ENCODE measurements around the gene CELA1.
"Not testable (repeated sequence)": the region's sequence is repeated elsewhere in the genome, so short reads cannot be mapped to it uniquely, and the experiment has no call there.

CELA1 gene

GRCh38 chr12:51307655-51308593 lies 38.6 kb downstream of the CELA1 start:
- no peak for DNase-seq

- no peak for DNase-seq
These were observed 40.0 kb downstream of the CELA1 start for GRCh38 chr12:51306507-51306906.

- not testable (repeated sequence) for DNase-seq
These were observed 45.7 kb downstream of the CELA1 start for GRCh38 chr12:51300768-51301167.

GRCh38 chr12:51295651-51296050 lies 50.8 kb downstream of the CELA1 start:
- DNase-seq = no peak

- not testable (repeated sequence) for DNase-seq
These were observed 52.4 kb downstream of the CELA1 start for GRCh38 chr12:51294097-51294496.

- DNase-seq = no peak
These were observed 52.8 kb downstream of the CELA1 start for GRCh38 chr12:51293696-51294095.

- DNase-seq = not testable (repeated sequence)
These were observed 54.6 kb downstream of the CELA1 start for GRCh38 chr12:51291603-51292513.

- DNase-seq = no peak
These were observed 60.6 kb downstream of the CELA1 start for GRCh38 chr12:51285843-51286242.

GRCh38 chr12:51281202-51281924 lies 65.1 kb downstream of the CELA1 start:
- no peak for DNase-seq

All from NCI-H1436 (cell line).